GM12878 (cell line): Measurements from ENCODE around the gene CREB5.

Experiments
- ASH2L ChIP-seq: fragments of 300-600, 200-600 bp; sonication (generic); IDR thresholded peaks from 2 replicates; pipeline ENCODE4 v1.6.1; 2017; ENCODE audit warnings: low read depth, mild to moderate bottlenecking, borderline replicate concordance
- CEBPB ChIP-seq, 2 experiments: fragments of 150-350 bp in 1 of 2; IDR thresholded peaks; 2 replicates each; pipeline ENCODE4 v1.6.1; 2012 to 2014; ENCODE audit warnings: low read depth in 2 of 2, low read length in 2 of 2, borderline replicate concordance in 1 of 2, inconsistent platforms in 1 of 2
- CHD1 ChIP-seq: IDR thresholded peaks from 2 replicates; pipeline ENCODE4 v1.6.1; 2012; ENCODE audit warnings: low read depth, low read length, improper control_type of control experiment
- EP300 ChIP-seq, 2 experiments: fragments of 150-350 bp in 1 of 2; IDR thresholded peaks; 2 replicates each; pipeline ENCODE4 v1.6.1; 2011 to 2012; ENCODE audit warnings: low read depth in 2 of 2, low read length in 2 of 2, borderline replicate concordance in 1 of 2, improper control_type of control experiment in 1 of 2, inconsistent platforms in 1 of 2; ENCODE audit not compliant: control insufficient read depth in 1 of 2
- EZH2 ChIP-seq: IDR thresholded peaks from 2 replicates; pipeline ENCODE4 v1.6.1; 2012; ENCODE audit warnings: low read depth, mild to moderate bottlenecking, control low read depth, inconsistent platforms, low read length, borderline replicate concordance; ENCODE audit not compliant: control insufficient read depth
- GABPA ChIP-seq: IDR thresholded peaks from 2 replicates; pipeline ENCODE4 v1.6.1; 2014; ENCODE audit warnings: antibody characterized with exemption, low read depth, mild to moderate bottlenecking, inconsistent platforms
- HDAC6 ChIP-seq: fragments of 200-600 bp; sonication (generic); IDR thresholded peaks from one replicate; pipeline ENCODE4 v1.8.0; 2017; ENCODE audit warnings: antibody characterized with exemption; ENCODE audit not compliant: unreplicated experiment
- MEF2A ChIP-seq: IDR thresholded peaks from 2 replicates; pipeline ENCODE4 v1.6.1; 2011; ENCODE audit warnings: low read depth, mild to moderate bottlenecking, low read length, moderate library complexity; ENCODE audit not compliant: insufficient read depth
- PAX5 ChIP-seq: IDR thresholded peaks from 2 replicates; pipeline ENCODE4 v1.6.1; 2011; ENCODE audit warnings: low read depth, low read length, borderline replicate concordance
- RAD21 ChIP-seq: IDR thresholded peaks from 2 replicates; pipeline ENCODE4 v1.6.1; 2011; ENCODE audit warnings: mild to moderate bottlenecking, low read depth, low read length, moderate library complexity; ENCODE audit not compliant: insufficient read depth
- ZNF274 ChIP-seq: IDR thresholded peaks from one replicate; pipeline ENCODE4 v1.8.0; 2011; ENCODE audit not compliant: insufficient read length, insufficient read depth
- TF ChIP-seq, protein P1 (sequence below), 3 experiments: IDR thresholded peaks in 2 of 3; conservative IDR thresholded peaks in 1 of 3; 2 replicates each; pipeline ENCODE4 v1.5.1; 2011; ENCODE audit warnings: low read depth in 3 of 3, low read length in 3 of 3, mild to moderate bottlenecking in 3 of 3, control low read depth in 2 of 3, moderate library complexity in 2 of 3, inconsistent platforms in 1 of 3, mixed read lengths in 1 of 3; ENCODE audit not compliant: control insufficient read depth in 2 of 3, insufficient read depth in 1 of 3; ENCODE audit errors: extremely low read depth in 1 of 3
- TF ChIP-seq, protein P2 (sequence below): fragments of 450-650 bp; IDR thresholded peaks from 2 replicates; pipeline ENCODE4 v1.6.1; 2017; ENCODE audit warnings: antibody characterized with exemption, mild to moderate bottlenecking, moderate library complexity
- TF ChIP-seq, protein P3 (sequence below): IDR thresholded peaks from 2 replicates; pipeline ENCODE4 v1.6.1; 2012; ENCODE audit warnings: low read depth, low read length, improper control_type of control experiment

DNA sequence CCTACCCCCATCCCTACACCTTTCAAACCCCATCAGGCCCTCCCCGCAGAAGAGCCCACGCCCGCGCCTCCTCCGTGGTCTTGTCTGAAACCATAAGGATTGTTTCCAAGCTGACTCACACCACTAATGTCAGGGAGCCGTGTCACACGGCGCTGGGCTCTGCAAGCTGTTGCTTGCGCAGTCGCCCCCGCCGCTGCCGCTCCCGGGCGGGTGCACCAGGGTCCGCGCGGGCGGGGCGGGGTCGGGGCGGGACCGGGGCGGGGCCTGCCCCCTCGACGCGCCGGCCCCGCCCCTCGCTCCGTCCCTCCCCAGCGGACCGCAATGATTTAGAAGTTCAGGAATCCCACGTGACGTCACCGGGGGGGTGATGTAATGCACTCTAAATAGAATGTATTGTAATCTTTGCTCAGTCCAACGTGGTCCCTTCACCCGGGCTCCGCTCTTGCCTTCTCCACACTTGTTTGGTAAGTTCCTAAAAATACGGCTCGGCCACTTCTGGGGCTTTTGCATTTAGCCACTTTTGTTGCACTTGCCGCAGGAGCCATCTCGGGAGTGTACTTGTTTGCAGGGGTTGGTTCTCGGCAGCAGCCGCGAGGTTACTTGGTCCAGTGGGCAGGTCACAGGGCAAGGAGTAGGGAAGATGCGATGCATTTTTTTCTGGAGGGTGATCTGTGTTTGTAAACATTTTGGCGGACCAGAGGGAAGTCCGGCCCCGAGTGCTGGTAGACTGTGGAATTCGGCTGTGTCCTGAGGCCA is 3.2 kb upstream of the CREB5 start:
- TF ChIP-seq CEBPB (IDR thresholded peaks at IDR 0.05; ENCODE audit: borderline replicate concordance in 1 of 2, low read depth in 2 of 2, low read length in 2 of 2), result no peak
- TF ChIP-seq, protein P1, sequence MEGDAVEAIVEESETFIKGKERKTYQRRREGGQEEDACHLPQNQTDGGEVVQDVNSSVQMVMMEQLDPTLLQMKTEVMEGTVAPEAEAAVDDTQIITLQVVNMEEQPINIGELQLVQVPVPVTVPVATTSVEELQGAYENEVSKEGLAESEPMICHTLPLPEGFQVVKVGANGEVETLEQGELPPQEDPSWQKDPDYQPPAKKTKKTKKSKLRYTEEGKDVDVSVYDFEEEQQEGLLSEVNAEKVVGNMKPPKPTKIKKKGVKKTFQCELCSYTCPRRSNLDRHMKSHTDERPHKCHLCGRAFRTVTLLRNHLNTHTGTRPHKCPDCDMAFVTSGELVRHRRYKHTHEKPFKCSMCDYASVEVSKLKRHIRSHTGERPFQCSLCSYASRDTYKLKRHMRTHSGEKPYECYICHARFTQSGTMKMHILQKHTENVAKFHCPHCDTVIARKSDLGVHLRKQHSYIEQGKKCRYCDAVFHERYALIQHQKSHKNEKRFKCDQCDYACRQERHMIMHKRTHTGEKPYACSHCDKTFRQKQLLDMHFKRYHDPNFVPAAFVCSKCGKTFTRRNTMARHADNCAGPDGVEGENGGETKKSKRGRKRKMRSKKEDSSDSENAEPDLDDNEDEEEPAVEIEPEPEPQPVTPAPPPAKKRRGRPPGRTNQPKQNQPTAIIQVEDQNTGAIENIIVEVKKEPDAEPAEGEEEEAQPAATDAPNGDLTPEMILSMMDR (IDR thresholded peaks at IDR 0.05 in 2 of 3, conservative IDR thresholded peaks at IDR 0.05 in 1 of 3; ENCODE audit: control insufficient read depth in 2 of 3, extremely low read depth in 1 of 3, insufficient read depth in 1 of 3, low read depth in 3 of 3, low read length in 3 of 3), result no peak
- TF ChIP-seq HDAC6, result no peak
- no peak for TF ChIP-seq RAD21
- TF ChIP-seq, protein P2, sequence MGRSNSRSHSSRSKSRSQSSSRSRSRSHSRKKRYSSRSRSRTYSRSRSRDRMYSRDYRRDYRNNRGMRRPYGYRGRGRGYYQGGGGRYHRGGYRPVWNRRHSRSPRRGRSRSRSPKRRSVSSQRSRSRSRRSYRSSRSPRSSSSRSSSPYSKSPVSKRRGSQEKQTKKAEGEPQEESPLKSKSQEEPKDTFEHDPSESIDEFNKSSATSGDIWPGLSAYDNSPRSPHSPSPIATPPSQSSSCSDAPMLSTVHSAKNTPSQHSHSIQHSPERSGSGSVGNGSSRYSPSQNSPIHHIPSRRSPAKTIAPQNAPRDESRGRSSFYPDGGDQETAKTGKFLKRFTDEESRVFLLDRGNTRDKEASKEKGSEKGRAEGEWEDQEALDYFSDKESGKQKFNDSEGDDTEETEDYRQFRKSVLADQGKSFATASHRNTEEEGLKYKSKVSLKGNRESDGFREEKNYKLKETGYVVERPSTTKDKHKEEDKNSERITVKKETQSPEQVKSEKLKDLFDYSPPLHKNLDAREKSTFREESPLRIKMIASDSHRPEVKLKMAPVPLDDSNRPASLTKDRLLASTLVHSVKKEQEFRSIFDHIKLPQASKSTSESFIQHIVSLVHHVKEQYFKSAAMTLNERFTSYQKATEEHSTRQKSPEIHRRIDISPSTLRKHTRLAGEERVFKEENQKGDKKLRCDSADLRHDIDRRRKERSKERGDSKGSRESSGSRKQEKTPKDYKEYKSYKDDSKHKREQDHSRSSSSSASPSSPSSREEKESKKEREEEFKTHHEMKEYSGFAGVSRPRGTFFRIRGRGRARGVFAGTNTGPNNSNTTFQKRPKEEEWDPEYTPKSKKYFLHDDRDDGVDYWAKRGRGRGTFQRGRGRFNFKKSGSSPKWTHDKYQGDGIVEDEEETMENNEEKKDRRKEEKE, result no peak
- TF ChIP-seq MEF2A, result peak; percentile 97
- TF ChIP-seq ASH2L, result no peak
- no peak for TF ChIP-seq ZNF274
- TF ChIP-seq CHD1, result 0 out of 2 replicates have a peak, but pooled peaks have one; percentile 62
- TF ChIP-seq PAX5, result no peak
- no peak for TF ChIP-seq EZH2
- TF ChIP-seq EP300 (IDR thresholded peaks at IDR 0.05; ENCODE audit: borderline replicate concordance in 1 of 2, control insufficient read depth in 1 of 2, low read depth in 2 of 2, low read length in 2 of 2), result 0 out of 4 replicates have a peak, but pooled peaks of 1 of the 2 experiments have one; percentile 33
- TF ChIP-seq GABPA, result no peak
- TF ChIP-seq, protein P3, sequence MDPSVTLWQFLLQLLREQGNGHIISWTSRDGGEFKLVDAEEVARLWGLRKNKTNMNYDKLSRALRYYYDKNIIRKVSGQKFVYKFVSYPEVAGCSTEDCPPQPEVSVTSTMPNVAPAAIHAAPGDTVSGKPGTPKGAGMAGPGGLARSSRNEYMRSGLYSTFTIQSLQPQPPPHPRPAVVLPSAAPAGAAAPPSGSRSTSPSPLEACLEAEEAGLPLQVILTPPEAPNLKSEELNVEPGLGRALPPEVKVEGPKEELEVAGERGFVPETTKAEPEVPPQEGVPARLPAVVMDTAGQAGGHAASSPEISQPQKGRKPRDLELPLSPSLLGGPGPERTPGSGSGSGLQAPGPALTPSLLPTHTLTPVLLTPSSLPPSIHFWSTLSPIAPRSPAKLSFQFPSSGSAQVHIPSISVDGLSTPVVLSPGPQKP, result no peak
